NCI-H2029 treated with DMSO at 0.1 percent for 48 hours (cell line): ENCODE results near the gene LKAAEAR1.

ENCODE experiments used
- DNase-seq: peaks from one replicate; lab custom pipeline; 2025; lab: John Stamatoyannopoulos, UW

LKAAEAR1 gene

DNA sequence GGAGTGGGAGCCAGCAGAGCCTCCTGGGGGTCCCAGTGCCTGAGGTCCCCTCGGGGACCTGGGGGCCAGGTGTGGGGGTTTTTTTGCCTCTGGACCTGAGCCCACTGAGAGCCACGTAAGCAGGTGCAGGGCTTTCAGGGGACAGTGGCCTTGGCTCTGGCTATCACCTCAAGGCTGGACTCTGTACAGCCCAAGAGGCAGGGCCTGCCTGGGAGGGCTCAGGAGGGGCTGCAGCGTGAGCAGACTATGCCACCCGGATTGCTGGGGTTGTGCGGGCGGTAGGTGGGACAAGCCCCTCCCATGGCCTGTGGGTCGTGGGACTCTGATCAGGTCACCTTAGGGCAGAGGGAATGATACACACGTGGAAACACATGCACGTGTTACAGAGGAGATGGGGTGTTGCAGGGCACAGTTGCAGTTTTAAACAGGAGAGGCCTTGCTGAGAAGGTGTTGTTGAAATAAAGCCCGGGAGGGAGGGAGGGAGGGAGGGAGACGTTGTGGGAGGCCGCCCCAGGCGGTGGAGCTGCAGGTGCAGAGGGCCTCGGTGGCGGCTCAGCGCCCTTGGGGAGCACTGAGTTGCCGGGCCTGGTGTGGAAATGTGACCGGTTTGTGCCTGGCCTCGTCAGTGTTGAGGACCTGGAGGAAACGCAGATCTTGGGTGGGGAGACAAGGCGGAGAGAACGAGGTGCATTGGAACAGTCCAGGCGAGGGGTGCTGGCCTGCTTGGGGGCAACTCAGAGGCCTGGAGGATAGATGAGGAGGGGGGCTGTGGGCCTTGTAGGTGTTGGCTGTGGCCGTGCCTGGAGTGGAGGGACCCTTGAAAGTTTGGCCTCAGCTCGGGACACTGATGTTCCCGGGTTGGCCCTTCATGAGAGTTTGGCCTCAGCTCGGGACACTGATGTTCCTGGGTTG lies 18.9 kb downstream of the LKAAEAR1 start:
- no peak for DNase-seq

GRCh38 chr20:64064145-64064698 lies 20.0 kb downstream of the LKAAEAR1 start:
- no peak for DNase-seq

- DNase-seq, result no peak
Measured at GRCh38 chr20:64063389-64064144, 20.6 kb downstream of the LKAAEAR1 start.

GRCh38 chr20:64062596-64063388 lies 21.4 kb downstream of the LKAAEAR1 start, which contains the start of gene TCEA2:
TSS of gene TCEA2 (plus strand) at chr20:64063198. CDS start at chr20:64063313, 115 bp downstream.
- DNase-seq, result peak; percentile 15

DNA sequence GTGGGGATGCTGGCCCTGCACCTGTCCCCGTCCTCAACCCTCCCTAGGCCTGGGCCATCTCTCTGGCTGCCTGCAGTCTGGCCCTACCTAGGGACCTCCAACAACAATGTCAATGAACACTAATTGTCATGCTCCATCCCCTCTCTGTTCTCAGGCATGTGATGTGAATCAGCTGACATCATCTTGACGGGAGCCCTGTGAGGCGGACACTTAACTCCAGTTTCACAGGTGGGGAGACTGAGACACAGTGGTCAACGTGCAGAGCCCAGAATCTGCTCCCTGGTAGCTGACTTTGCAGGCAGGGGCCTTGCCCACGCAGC lies 22.0 kb downstream of the LKAAEAR1 start:
- DNase-seq, result no peak

- DNase-seq, result no peak
Measured at GRCh38 chr20:64058536-64058935, 25.7 kb downstream of the LKAAEAR1 start.

DNA sequence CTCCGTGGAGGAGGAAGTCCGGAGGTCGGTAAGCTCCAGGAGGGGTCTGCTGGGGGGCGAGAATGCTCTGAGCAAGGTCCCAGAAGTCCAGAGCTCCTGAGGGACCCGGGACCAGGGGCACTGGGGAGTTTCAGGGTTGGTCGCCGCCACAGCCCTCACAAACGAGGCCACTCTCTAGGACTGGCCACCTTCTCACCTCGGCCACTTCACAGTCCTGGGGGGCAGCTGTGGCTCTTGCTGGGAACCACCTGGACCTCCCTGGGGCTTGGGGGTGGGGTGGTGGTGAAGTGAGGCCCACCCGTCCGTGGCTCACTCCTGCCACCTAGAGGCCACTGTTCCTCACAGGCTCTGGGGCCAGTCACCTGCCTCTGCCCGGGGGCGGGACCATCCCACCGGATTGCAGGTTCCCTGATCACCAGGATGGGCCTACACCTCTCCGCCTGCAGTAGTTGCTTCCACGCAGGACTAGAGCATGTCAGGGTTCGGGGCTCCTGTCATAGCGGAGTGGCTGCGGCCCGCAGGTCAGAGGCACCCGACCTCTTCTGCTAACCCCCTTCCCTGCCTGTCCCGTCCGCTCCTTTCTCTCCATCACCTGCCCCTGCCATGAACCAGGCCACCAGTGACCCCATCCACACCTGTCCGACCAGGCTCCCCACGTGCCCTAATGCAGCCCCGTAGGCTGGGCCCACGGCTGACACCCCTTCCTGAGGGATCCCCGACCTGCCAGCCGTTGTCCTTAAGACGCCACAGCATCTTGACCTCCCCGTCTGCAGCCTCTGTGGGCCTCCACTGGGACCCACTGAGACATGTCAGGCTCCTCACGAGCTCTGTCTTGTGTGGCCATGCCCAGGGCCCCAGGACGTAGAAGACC lies 26.3 kb downstream of the LKAAEAR1 start:
- DNase-seq, result peak; percentile 9

DNA sequence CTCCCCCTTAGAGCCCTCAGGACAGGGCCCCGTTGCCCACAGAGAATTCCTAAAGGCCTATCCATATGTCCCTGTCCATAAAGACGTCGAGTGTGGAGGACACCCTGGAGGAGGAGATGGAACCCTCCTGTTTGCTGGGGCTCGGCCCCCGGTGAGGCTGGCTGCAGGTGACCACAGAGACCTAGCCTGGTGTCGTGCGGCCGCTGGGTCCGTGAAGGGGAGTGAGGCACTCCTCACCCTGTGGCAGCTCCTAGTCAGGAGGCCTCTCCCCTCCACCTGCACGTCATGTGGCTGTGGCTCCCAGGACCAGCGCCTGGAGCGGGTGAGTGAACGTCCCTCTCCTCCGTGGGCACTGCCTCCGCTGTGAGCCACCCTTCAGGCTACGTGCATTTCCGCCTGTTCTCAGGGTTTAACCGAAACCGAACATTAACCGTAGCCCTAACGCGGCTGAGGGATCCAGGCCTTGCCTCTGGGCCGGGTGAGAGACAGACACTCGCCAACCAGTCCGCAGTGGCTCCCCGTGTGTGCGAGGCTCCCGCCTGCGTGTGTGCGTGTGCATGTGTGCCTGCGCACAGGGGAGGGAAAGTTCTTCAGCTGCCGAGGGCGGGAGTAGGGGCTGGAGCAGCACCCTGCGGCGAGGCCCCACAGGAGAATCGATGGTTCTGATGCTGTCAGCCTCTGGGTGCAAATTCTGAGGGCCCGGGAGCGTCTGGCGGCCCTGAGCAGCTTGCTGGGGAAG lies 27.1 kb downstream of the LKAAEAR1 start:
- no peak for DNase-seq

DNA sequence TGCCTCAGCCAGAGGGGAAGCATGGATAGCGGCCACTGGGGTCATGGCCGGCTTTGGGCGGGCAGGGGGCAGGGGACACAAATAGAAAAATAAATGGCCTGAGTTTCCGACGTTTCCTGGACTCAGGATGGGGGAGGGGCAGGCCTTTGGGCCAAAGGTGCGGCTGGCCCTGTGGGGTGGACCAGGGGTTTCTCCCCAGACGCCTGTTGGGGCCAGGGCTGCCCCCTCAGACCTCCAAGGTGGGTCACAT lies 27.6 kb downstream of the LKAAEAR1 start:
- DNase-seq, result no peak

GRCh38 chr20:64055893-64056638 lies 28.1 kb downstream of the LKAAEAR1 start:
- DNase-seq, result no peak

GRCh38 chr20:64055396-64055892 lies 28.8 kb downstream of the LKAAEAR1 start:
- DNase-seq, result no peak

- no peak for DNase-seq
Measured at GRCh38 chr20:64053841-64054661, 30.1 kb downstream of the LKAAEAR1 start.

GRCh38 chr20:64052987-64053840 lies 31.0 kb downstream of the LKAAEAR1 start:
- no peak for DNase-seq

GRCh38 chr20:64052326-64052722 lies 31.9 kb downstream of the LKAAEAR1 start:
- DNase-seq, result no peak

DNA sequence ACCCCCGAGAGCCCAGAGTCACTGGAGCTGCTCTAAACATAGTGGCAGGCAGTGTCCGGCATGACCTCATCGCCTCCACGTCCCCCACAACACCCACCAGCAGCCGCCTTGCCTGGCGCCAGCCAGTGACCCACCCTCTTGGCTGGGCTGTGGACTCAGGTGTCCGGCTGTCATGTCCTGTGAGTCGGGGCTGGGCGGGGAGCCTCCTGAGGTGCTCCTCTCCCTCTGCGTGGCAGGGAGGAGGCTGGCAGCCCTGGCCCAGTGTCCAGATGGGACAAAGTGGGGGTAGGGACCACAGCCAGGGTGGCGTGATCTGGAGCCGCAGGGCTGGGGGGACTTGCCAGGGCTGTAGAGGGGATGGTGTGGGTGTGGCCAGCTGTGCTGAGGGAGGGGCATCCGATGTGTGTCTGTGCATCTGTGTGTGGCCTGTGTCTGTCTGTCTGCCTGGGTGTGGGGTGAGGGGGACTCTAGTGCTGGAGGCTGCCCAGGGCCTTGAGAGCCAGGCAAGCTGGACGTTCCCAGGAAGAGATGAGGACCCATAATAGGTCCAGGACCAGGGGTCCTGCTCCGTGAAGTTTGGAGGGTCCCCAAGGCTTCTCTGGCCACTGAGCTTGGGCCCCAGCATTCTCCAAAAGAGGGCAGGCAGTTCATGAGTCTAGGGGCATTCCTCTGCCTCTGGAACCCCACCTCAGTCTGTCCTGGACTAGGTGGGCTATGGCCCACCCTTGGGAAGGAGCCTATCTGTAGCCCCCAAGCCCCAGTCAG lies 32.5 kb downstream of the LKAAEAR1 start:
- DNase-seq, result no peak

DNA sequence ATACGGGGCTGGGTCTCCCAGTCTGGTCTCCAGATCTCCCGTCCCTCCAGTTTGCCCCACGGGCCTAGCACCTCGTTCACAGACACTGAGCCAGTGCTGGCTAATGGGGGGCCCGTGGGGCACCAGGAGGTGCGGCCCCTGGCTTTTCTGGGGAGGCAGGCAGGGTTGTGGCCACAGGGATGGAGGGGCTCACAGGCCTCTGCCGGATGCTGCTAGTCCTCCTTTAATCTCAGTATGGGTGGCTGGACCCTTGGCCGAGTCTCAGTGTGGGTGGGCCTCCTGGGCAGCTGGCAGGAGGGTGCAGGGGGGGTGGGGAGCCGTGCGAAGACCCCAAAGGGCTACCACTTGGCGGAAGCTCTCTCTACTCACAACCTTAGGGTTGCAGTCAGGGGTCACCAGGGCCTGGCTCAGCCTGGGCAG lies 33.2 kb downstream of the LKAAEAR1 start:
- no peak for DNase-seq
